GM19438 (cell line): ENCODE results near the gene C2CD4C.
"Not testable (repeated sequence)": the region's sequence is repeated elsewhere in the genome, so short reads cannot be mapped to it uniquely, and the experiment has no call there.

ENCODE experiments used
- ATAC-seq: cut with Tn5 transposase; IDR thresholded peaks from one replicate; pipeline ENCODE4 v1.9.1; 2021; ENCODE audit warnings: low read depth; ENCODE audit not compliant: unreplicated experiment

The C2CD4C gene

DNA sequence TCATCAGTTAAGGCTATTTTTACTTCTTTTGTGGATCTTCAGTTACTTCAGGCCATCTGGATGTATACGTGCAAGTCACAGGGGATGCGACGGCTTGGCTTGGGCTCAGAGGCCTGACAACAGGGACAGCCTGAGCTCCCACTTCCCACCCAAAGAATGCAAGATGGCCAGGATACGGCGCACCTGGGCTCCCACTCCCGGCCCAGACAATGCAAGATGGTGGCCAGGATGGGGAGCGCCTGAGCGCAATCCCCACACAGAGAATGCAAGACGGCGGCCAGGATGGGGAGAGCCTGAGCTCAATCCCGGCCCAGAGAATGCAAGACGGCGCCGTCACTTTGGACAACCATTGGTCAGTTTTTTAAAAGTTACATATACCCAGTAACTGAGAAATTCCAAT is 39.1 kb downstream of the C2CD4C start:
- no peak for ATAC-seq

DNA sequence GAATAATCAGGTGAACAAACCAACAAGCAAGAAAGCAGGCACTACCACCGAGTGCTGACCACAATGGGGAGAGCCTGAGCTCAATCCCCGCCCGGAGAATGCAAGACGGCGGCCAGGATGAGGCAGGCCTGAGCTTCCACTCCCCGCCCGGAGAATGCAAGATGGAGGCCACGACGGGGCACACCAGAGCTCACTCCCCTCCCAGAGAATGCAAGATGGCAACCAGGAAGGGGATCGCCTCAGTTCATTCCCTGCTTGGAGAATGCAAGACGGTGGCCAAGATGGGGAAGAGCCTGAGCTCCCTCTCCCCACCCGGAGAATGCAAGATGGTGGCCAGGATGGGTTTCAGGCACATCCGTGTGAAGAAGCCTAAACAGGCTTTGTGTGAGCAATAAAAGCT is 39.7 kb downstream of the C2CD4C start:
- no peak for ATAC-seq

- no peak for ATAC-seq
Observed at GRCh38 chr19:368630-369024, 40.3 kb downstream of the C2CD4C start.

- ATAC-seq, result no peak
Observed at GRCh38 chr19:367963-368629, 40.9 kb downstream of the C2CD4C start.

- no peak for ATAC-seq
Observed at GRCh38 chr19:367561-367960, 41.4 kb downstream of the C2CD4C start.

DNA sequence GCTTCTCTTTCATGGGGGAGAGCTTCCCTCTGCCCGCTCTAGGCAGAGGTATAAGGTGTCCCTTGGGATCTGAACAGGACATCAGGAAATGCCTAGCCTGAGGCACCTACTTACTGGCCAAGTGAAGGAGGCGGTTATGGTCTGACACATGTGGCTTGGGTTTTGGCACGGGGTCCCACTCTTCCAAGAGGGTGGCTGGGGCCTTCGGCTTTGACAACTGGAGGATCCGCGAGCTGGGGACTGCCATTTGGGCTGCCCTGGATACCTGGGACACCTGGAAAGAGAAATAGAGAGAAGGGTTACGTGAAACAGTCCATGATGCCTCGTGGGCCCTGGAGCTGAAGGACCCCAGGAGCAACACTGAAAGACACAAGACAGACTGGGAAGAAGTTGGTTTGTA is 42.0 kb downstream of the C2CD4C start:
- no peak for ATAC-seq

DNA sequence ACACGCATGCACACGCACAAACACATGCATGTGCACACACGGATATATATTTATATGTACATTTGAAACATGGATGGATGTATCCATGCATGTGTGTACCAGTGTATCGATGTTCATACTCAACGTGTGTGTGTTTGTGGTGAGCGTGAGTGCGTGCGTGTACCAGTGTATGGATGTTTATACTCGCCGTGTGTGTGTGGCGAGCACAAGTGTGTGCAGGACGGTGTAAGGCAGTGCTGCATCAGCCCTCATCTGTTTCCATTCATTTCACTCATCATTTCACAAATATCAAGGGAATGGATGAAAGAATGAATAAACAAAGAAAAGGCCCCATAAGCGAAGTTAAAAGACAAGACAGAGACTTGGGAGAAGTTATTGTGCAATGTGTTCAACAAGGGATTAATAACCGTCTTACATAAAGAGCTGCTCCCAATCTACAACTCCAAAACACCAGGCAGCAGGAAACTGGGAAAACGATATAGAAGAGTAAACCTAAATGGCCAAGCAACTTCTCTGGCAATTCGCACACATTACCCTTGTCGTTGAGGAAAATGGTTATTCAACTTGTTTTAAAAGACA is 42.7 kb downstream of the C2CD4C start:
- ATAC-seq, result no peak

DNA sequence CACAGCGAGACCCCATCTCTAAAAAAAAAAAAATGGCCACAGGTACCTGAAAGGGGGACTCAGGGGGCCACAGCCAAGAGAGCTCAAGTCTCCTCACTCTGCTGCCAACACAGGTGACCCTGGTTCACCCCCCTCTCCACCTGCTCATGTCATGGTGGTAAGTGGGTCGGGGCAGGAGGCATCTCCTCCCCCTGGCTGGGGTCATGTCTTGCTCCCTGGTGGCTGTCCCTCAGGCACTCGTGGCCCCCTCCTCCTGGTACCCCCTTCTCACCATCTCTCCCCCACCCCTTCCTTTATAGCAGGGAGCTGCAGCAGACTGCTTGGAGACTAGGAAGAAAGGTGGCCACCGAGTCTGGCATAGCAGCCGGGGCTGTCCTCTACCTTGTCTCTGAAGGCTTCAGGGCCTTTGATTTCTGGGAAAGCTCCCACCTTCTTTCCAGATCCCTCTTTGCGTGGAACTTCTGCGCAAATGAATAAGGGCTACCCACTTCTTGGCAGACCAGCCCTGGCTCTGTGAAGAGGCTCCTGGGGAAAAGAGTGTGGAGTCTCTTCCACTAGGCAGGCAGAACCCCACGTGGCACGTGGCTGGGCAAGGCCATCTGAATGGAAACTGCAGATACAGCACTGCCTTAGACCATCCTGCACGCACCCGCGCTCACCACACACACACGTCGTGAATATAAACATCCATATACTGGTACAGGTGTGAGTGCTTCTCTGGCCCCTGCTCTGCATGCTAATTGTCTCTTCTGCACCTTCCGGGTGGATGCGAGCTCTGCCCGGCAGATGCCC is 44.3 kb downstream of the C2CD4C start:
- ATAC-seq, result no peak

- no peak for ATAC-seq
Observed at GRCh38 chr19:362683-363082, 46.3 kb downstream of the C2CD4C start.

DNA sequence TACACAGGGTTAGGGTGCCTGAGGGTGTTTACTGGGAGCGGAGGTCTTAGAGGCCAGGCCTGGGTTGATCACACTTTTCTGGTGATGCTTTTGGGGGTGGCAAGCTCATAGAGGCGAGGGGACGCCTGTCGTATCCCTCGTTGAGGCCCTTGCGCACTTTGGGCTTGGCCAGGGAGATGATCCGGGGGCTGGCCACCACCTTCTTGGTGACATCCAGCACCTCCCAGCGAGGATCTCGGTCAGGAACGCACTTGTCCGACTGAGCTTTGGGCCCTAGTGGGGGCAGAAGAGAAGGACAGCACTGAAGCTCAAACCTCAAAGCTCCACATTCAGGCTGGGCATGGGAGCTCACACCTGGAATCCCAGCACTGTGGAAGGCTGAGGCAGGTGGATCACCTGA is 46.8 kb downstream of the C2CD4C start:
- ATAC-seq, result no peak

GRCh38 chr19:359653-359925 is 49.4 kb downstream of the C2CD4C start:
- no peak for ATAC-seq

DNA sequence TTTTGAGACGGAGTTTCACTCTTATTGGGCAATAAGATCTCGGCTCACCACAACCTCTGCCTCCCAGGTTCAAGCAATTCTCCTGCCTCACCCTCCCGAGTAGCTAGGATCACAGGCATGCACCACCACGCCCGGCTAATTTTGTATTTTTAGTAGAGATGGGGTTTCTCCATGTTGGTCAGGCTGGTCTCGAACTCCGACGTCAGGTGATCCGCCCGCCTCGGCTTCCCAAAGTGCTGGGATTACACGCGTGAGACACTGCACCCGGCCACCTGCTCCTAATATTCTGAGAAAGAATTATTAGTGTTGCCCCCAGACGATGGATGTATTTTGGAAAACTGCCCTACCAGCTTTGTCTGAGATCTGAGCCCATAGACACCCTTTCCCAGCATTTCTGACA is 53.4 kb downstream of the C2CD4C start:
- not testable (repeated sequence) for ATAC-seq
